GM19351 (cell line): ENCODE data around the gene DPYD.

Experiments
- ATAC-seq: cut with Tn5 transposase; IDR thresholded peaks from one replicate; pipeline ENCODE4 v1.9.1; 2021; ENCODE audit warnings: mild to moderate bottlenecking, moderate library complexity; ENCODE audit not compliant: unreplicated experiment

DPYD gene

DNA sequence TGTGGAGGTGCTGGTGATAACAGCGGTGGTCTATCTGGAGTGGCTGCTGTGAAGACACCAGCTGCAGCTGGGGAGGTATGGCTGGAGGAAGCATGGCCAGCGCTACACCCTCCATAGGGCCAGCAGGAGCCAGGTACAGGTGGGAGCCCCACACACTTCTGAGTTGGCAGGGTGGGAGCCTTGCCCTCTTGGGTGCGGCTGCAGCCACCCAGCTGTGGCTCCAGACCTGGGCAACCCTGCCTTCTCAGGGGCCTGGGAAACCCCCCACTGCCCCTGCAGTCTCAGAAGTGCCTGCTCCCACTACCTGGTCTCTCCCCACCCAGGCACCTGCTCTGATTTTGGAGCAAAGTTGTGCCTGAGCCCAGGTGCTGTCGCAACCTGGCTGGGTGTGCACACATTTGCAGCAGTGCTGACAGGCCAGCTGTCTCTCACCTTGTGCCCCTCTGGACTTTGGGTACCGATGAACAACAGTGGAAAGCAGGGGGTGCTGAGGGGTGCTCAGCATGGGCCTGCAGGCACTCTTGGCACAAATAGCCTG is 76.2 kb downstream of the DPYD start:
- no peak for ATAC-seq

DNA sequence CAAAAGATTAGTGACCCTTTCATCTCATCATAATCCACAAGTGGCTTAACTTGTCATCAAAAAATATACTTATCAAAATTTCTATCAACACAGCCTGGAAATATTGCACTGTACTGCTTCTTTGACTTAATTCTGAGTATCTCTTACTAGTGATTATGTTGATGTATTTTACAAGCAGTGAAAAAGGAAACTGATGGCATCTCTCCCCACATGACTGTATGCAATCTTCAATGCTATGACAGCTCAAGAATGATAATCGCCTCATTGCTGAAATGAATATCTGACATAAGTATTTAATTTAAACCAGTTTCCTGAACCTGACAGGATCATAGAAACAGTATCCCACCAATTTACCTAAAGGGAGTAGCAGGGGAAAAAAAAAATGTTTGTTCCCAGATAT is 79.5 kb downstream of the DPYD start:
- no peak for ATAC-seq

DNA sequence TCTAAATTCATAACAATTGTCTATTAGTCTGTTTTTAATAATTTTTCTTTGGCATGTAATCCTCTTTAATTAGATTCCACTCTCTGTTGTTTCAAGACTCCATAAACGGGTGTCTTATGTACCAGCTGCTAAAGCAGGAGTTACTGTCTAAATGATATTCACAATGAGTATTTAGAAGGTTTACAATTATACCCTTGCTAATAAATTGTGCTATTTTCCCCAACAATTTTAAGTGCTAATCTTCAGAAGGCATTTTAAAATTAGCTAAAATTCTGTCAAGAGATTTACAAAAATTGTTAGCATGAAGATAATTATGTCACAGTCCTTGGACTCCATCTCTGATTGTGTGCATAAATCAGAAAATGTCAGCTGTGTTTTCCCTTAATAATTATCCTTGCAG is 83.7 kb downstream of the DPYD start:
- ATAC-seq, result no peak

- ATAC-seq, result no peak
Measured at GRCh38 chr1:97834899-97835298, 85.9 kb downstream of the DPYD start.

- ATAC-seq, result no peak
Measured at GRCh38 chr1:97833881-97834280, 87.0 kb downstream of the DPYD start.

DNA sequence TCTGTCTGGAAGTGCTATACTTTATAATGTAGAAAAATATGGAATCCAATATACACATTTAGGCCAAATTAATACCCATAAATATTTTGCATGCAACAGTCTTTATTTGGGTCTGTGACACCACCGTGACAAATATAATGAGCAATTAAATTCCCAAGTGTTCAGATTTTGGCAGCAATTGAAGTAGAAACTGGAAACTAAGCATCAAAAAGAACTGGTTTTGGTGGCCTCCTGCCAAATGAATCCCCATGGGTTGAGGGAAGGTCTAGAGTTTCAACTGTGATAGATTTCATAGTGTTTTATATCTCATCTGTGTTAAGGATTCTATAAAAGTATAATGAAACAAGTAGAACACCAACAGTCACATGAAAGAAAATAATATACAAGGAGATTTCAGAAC is 88.4 kb downstream of the DPYD start:
- no peak for ATAC-seq

DNA sequence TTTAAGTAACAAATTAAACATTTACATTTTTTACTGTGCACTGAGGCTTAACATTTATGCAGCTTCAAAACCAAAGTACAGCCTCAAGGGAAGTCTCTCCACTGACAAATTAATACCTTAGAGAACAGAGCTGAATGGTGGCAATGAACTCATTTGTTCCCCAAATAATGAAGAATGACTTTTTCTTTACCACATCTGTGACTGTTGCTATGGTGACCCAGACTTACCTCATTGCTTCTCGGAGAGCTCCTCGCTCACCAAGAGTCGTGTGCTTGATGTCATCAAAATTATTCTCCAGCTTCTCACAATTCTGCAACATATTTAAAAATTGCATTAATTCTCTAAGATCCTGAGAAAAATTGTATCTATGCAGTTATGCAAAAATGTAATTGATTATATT is 92.9 kb downstream of the DPYD start:
- peak; percentile 65 for ATAC-seq

DNA sequence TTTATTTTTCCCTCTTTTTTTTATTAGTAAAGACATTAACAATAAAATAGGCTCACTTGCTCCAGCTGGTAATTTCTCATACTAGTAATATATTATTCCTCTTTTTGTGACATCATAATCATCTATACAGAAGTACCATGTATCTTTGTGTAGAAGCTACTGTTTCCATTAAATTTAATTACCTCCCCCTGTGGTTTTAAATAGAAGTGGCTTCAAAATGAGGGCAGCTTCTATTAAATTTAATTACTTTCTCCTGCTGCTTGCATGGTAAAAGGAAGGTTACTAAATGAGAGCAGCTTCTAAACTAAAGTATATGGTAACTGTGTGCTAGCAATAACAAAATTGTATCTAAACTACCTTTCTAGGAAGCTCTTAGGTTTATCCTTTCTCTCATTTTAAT is 94.0 kb downstream of the DPYD start:
- ATAC-seq, result no peak

- ATAC-seq, result no peak
Measured at GRCh38 chr1:97824624-97825023, 96.2 kb downstream of the DPYD start.

DNA sequence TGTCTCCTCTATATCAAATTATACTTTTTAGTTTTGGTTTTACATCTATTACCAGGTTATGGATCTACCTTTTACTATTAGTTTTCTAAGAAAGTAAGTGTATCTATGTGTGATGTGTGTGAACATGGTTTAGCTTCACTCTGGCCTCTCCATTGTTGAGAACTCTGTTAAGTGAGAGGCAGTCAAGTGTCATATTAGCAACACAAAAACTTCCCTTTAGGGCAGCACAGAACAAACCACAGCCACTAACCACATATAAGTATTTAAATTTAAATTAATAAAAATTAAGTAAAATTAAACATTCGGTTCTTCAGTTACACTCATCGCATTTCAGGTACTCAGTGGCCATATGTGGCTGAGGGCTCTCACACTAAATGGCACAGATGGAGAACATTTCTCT is 96.6 kb downstream of the DPYD start:
- no peak for ATAC-seq

- peak; percentile 86 for ATAC-seq
Measured at GRCh38 chr1:97820470-97821188, 100.2 kb downstream of the DPYD start.

DNA sequence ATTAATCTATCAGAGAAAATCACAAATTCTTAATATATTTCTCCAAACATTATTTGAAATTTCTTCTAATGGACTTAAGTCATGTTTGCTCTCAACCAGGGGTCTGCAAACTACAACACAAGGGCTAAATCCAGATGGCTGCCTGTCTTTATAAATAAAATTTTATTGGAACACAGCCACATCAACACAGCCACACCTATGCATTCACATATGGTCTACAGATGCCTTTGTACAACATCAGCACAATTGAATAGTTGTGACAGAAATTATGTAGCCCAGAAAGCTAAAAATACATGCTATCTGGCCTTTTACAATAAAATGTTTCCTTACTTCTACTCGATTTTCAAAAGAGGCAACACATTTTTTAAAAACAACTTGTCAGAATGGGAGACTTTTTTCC is 103.9 kb downstream of the DPYD start:
- ATAC-seq, result no peak

DNA sequence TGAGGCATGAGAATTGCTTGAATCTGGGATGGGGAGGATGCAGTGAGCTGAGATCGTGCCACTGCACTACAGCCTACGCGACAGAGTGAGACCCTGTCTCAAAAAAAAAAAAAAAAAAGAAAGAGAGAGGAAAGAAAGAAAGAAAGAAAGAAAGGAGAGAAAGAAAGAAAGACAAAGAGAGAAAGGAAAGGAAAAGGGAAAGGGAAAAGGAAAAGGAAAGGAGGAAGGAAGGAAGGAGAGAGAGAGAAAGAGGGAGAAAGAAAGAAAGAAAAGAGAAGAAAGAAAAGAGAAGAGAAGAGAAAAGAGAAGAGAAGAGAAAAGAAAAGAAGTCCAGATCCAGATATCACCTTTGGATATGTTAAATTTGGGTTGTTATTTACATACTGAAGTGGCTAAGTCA is 106.0 kb downstream of the DPYD start:
- ATAC-seq, result no peak

DNA sequence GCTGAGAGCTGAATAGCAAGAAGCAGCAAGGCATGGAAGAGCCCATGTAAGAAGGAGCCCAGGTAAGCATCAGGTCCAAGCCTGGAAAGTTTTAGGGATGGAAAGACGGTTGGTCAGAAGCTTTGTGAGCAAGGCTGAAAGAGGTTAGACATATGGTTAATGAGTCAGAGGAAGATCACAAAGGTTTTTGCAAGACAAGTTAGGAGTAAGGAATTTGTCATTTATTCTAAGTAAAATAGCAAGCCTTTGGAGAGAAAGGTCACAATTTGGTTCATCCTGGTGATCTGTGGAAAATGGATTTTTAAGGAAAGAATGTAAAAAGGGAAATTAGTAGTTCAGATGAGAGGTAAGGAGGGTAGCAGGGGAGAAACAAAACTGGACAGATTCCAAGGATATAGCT is 106.7 kb downstream of the DPYD start:
- ATAC-seq, result no peak

DNA sequence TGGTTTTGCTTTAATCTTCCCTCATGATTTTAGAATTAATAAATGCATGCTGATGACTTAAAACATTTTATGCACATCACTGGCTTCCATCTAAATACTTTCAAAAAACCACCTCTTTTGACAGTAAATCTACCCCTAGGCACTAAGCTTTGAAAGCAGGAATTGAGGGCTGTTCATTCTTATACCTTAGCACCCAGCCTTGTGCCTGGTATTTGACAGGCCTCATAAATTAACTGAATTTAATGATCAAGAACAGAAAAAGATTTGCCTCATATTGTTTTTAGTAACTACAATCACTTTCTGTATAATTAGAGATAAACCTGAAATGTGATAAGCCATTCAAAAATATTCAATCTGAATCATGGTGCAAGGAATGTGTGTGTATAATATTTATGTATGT is 108.8 kb downstream of the DPYD start:
- no peak for ATAC-seq

GRCh38 chr1:97806996-97807520 is 113.8 kb downstream of the DPYD start:
- ATAC-seq, result no peak

GRCh38 chr1:97806326-97806725 is 114.5 kb downstream of the DPYD start:
- ATAC-seq, result no peak

GRCh38 chr1:97805093-97805492 is 115.7 kb downstream of the DPYD start:
- ATAC-seq, result no peak

- no peak for ATAC-seq
Measured at GRCh38 chr1:97803026-97803425, 117.8 kb downstream of the DPYD start.

DNA sequence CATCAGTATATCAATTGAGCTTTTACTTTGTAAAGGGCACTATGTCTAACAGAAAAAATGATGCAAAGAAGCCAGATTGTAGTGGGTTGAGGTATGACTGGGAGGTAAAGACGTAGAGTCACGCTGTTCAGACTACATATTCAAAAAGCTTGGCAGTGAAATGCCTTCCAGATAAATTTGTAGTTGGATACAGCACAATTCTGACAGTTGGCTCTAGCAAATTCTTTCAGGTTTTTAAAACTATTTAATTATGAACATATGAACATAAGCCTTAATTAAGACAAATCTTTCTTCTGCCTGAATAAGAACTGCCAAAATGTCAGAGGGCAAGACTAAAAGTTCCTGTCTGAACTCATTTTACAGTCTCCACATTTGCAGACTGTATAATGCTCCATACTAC is 118.8 kb downstream of the DPYD start:
- no peak for ATAC-seq

DNA sequence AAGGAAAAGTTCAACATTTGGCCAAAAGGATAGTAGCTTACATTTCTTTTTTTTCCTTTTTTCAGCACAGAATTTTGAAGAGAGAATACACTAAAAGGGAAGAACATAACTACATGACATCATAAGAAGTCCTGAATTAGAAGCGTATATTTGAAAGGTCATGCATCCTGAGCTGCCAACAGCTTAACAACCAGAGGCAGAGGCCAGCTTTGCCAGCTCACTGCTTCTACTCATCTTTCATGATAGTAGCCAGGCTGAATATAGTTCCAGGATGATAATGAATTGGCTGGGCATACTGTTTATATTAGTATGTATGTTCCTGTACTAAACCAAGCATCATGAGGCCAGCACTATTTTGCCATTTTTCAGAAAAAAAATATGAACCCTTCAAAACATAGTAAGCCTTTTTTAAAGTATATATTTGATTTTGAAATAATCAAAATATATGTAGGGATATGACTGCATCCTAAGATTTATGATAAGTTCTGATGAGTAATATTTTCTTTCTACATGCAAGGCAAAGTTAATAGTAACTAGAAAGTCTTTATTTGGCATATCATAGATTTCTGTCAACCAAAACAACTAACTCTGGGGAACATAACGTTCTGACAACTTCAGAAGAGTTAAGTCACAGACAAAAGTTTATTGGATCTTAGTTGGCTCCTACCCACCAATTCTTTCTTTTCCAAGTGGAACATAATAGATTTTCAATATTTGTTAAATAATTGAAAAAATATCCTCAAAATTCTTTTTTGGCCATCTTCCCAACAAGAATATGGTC is 123.2 kb downstream of the DPYD start:
- no peak for ATAC-seq

GRCh38 chr1:97796711-97797110 is 124.1 kb downstream of the DPYD start:
- ATAC-seq, result no peak
